BE2C (cell line): ENCODE results near the gene EFCAB8.

Experiments used
- DNase-seq: peaks from one replicate; pipeline ENCODE4 v3.0.0-alpha.2; 2020
- H3K27me3 ChIP-seq: fragments of 250-450 bp; sonication (Bioruptor Pico); 2 replicates; pipeline ENCODE4 v1.5.1; 2020; ENCODE audit warnings: mild to moderate bottlenecking
- H3K36me3 ChIP-seq: fragments of 250-450 bp; sonication (Bioruptor Pico); 2 replicates; pipeline ENCODE4 v1.5.1; 2020; ENCODE audit warnings: mild to moderate bottlenecking
- H3K4me1 ChIP-seq: fragments of 250-450 bp; sonication (Bioruptor Pico); 2 replicates; pipeline ENCODE4 v1.5.1; 2020
- H3K4me3 ChIP-seq: 2 replicates; pipeline ENCODE4 v1.5.1; 2011; ENCODE audit warnings: low read depth, low read length
- H3K9me3 ChIP-seq: fragments of 250-450 bp; sonication (Bioruptor Pico); 2 replicates; pipeline ENCODE4 v1.5.1; 2020
- TF ChIP-seq, protein P1 (sequence below): IDR thresholded peaks from 2 replicates; pipeline ENCODE4 v1.5.1; 2012; ENCODE audit warnings: mild to moderate bottlenecking, low read depth, low read length

Gene EFCAB8

DNA sequence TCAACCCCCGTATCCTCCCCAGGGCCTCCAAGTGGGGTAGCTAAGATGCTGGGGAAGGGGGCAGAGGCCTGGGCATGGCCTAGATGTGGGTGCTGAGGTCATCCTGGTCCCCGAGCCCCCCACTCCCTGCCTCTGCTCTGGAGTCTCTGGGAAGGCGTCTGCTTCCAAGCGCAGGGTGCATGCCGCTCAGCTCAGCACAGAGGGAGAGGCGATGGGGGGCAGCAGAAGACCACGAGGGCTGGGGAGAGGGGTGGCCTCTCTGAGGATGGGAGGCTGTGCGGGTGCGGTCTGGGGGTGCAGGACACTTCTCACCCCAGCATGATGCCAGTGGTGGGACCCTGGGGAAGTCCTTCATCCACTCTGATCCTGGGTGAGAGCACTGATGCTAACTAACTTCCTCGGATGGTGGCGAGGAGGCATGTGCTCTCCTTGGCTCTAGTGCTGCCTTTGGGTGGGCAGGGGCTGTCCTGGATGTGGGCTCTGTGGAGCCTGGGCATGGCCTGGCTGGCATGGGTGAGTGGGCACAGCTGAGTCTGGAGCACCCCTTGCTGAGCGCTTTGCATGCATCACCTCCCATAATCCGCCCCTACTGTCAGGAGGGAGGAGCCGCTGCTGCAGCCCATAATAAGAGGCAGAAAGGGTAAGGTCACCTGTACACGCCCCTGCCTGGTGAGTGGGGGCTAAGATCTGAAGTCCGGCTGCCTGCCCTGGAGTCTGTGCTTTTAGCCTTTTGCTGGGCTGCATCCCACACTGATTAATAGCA lies 34.7 kb downstream of the EFCAB8 start:
- no peak for DNase-seq
- Histone ChIP-seq H3K4me3 (no peak overlapping the region), H3K36me3 (no peaks in the 10 kb centered on the region), H3K27me3 (no peaks in the 10 kb centered on the region), H3K4me1 (no peaks in the 10 kb centered on the region; the same call in 1 of the 2 replicates), H3K9me3 (no peaks in the 10 kb centered on the region)
- TF ChIP-seq, protein P1, sequence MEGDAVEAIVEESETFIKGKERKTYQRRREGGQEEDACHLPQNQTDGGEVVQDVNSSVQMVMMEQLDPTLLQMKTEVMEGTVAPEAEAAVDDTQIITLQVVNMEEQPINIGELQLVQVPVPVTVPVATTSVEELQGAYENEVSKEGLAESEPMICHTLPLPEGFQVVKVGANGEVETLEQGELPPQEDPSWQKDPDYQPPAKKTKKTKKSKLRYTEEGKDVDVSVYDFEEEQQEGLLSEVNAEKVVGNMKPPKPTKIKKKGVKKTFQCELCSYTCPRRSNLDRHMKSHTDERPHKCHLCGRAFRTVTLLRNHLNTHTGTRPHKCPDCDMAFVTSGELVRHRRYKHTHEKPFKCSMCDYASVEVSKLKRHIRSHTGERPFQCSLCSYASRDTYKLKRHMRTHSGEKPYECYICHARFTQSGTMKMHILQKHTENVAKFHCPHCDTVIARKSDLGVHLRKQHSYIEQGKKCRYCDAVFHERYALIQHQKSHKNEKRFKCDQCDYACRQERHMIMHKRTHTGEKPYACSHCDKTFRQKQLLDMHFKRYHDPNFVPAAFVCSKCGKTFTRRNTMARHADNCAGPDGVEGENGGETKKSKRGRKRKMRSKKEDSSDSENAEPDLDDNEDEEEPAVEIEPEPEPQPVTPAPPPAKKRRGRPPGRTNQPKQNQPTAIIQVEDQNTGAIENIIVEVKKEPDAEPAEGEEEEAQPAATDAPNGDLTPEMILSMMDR, result no peak

DNA sequence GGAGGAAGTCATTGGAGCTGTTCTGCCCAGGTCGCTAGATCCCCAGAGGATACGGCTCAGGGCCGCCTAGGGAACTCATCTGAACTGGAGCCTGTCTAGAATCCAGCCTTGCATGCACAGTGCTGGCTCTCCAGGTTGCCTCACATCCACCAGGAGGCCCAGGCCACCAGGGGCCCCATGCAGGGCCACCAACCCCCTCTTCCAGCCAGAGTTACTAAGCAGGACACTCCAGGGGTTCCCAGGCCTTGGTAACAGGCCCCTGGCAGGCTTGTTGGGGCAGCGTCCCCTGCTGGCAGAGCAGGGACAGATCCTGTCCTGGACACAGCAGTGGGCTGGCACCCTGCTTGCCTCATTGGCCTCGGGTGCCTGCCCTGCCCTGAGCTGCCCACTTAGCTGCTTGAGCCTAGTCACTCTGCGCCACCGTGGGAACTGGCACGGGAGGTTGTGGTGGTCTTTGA lies 35.3 kb downstream of the EFCAB8 start:
- Histone ChIP-seq H3K9me3 (no peaks in the 10 kb centered on the region), H3K36me3 (no peaks in the 10 kb centered on the region), H3K27me3 (no peaks in the 10 kb centered on the region), H3K4me1 (no peaks in the 10 kb centered on the region; the same call in 1 of the 2 replicates), H3K4me3 (no peak overlapping the region)
- DNase-seq, result peak; percentile 66
- TF ChIP-seq, protein P1, result peak; percentile 77

GRCh38 chr20:32894711-32895355 lies 36.1 kb downstream of the EFCAB8 start:
- no peaks in the 10 kb centered on the region for H3K27me3 ChIP-seq
- DNase-seq, result no peak
- no peaks in the 10 kb centered on the region for H3K36me3 ChIP-seq
- TF ChIP-seq, protein P1, result no peak
- no peaks in the 10 kb centered on the region for H3K9me3 ChIP-seq
- H3K4me1 ChIP-seq, result no peaks in the 10 kb centered on the region
- no peak overlapping the region for H3K4me3 ChIP-seq

DNA sequence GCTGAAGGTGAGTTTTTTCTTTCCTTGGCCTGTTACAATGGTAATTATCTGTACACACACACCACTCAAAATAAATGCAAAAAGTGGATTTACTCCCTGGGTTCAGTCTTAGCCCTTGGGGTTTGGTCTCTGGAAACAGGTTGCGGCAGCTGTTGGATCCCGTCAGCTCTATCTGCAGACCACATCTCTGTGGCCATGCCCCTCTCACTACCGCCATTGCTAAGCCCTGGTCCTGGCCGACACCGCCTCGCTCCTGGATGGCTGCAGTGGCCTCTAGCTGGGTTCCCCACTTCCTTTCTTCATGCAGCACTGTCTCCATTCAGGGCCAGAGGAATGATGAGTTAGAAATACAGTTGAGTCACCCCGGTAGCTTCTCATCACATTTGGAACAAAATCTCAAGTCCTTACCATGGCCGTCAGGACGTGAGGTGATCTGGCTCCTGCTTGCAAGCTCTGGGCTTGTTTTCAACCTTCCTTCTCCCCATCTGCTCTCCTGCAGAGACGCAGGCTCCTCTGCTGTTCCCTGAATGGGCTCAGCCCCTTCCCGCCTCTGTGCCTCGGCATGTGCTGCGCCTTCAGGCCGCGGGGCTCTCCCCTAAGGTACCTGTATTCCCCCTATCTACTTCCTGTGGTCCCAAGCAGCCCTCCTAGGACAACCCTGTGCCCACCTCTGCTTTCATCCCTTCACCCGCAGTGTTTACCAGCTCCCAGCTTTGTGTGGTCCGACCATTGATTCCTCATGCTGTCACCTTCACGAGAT lies 38.0 kb downstream of the EFCAB8 start:
- TF ChIP-seq, protein P1, result no peak

GRCh38 chr20:32898729-32899128 lies 40.0 kb downstream of the EFCAB8 start:
- no peaks in the 10 kb centered on the region for H3K27me3 ChIP-seq
- TF ChIP-seq, protein P1, result no peak
- no peaks in the 10 kb centered on the region for H3K4me1 ChIP-seq
- H3K9me3 ChIP-seq, result no peaks in the 10 kb centered on the region
- no peaks in the 10 kb centered on the region for H3K36me3 ChIP-seq
- no peak overlapping the region for H3K4me3 ChIP-seq
- no peak for DNase-seq

More for the DNA sequence above, 38.0 kb downstream of the EFCAB8 start:
- no peaks in the 10 kb centered on the region for H3K36me3 ChIP-seq
- no peak overlapping the region for H3K4me3 ChIP-seq
- no peak for DNase-seq
- H3K4me1 ChIP-seq, result no peaks in the 10 kb centered on the region
- H3K27me3 ChIP-seq, result no peaks in the 10 kb centered on the region
- no peaks in the 10 kb centered on the region for H3K9me3 ChIP-seq
